LNCAP (cell line): ENCODE data around the gene PIGX.

ENCODE experiments used
- TF ChIP-seq, protein P1 (sequence below): fragments of 450-650 bp; IDR thresholded peaks from 2 replicates; pipeline ENCODE4 v1.5.1; 2017; ENCODE audit warnings: mild to moderate bottlenecking

The PIGX gene

DNA sequence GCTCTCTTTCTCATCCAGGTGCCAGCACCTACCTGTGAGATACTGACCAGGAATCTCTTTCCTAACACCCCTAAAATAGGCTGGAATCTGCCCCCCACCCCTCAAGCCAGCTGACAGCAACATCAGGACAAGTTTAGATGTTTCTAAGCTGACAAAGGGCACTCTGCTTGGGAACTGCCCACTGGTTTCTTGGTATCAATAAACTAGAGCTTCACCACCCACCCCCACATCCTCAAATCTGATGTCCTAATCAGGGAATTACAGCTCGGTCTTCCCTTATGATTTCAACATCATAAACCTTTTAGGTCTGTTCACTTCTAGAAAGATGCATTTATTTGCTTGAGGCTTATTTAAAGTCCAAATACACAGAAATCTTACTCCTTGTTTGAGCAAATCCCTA, 34.8 kb upstream of the PIGX start:
- TF ChIP-seq, protein P1, sequence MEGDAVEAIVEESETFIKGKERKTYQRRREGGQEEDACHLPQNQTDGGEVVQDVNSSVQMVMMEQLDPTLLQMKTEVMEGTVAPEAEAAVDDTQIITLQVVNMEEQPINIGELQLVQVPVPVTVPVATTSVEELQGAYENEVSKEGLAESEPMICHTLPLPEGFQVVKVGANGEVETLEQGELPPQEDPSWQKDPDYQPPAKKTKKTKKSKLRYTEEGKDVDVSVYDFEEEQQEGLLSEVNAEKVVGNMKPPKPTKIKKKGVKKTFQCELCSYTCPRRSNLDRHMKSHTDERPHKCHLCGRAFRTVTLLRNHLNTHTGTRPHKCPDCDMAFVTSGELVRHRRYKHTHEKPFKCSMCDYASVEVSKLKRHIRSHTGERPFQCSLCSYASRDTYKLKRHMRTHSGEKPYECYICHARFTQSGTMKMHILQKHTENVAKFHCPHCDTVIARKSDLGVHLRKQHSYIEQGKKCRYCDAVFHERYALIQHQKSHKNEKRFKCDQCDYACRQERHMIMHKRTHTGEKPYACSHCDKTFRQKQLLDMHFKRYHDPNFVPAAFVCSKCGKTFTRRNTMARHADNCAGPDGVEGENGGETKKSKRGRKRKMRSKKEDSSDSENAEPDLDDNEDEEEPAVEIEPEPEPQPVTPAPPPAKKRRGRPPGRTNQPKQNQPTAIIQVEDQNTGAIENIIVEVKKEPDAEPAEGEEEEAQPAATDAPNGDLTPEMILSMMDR, result no peak

DNA sequence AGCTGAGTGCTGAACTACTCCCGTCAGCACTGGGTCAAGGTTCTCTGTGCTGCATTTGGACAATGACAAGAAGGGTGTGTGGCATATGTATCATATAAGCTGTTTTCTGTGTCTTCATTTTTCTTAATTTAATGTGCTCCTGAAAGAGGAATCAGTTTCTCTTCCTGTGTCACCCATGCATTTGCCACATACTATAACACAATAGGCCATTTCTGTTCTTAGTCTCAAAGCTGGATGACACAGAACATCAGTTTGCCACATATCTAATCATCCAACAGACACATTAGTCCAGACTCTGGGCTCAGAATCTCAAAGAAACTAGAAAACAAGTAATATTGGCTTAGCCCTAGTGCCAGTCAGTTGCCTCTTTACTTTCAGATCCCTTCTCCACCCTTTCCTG, 34.2 kb upstream of the PIGX start:
- TF ChIP-seq, protein P1, result no peak

DNA sequence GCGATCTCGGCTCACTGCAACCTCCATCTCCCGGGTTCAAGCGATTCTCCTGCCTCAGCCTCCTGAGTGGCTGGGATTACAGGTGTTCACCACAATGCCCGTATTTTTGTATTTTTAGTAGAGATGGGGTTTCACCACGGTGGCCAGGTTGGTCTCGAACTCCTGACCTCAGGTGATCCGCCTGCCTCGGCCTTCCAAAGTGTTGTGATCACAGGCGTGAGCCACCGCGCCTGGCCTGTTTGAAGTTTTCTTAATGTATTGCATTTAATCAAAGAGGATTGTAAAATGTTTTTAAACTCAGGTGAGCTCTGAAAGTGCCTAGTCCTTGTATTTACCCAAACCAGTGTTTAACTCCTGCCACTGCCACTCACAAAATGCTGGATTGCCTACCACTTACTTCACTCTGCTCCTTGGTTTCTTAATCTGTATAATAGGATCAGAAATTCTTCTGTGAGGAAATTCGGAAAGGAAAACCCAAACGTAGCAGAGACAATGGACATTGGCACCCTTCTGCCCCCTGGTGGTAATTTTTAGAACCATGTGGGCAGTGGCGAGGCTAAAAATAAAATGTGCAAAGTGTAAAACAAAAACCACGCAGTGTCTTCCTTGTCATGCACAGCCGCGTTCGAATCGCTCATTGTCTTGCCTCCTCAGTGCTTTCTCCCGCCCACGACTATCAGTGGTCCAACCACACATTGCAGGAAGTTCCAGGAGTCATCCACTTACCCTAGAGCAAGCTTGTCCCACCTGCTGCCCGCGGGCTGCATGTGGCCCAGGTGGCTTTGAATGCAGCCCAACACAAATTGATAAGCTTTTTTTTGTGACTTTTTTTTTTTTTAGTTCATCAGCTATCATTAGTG, 27.4 kb upstream of the PIGX start:
- TF ChIP-seq, protein P1, result peak; percentile 83

DNA sequence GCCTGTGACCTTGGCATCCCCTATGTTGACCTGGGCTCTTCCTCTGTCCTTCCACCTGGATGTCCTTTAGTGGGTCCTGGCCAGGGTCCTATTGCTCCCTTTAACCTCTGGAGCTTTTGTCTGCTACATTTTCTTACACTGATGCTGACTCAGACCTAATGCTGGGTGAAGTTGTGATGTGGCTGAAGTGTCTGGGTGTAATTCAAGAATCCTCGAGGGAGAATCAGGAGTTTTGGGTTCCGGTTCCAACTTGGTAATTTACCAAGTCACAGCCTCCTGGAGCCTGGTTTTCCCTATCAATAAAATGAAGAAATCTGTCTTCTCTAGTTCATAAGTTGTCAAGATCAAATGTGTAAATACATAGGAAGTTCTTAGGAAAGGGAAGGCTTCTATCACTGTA, 25.7 kb upstream of the PIGX start:
- TF ChIP-seq, protein P1, result no peak

DNA sequence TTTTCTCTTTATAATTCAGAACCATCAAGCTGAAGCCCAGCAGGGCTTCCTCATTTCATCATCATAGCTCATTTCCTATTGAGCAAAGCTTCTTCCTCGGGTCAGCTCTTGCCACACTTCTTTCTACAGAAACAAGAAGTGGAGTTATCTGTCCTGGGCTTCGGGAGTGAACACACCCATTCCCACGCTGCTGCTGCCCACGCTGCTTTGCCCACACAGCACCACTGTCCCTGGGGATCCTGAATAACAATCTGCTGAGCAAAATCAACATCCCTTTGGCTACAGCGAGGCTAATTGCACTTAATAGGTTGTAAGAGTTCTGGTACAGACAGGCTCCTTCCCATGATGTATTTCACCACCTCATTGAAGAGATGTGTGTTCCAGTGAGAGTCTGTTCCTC, 23.8 kb upstream of the PIGX start:
- TF ChIP-seq, protein P1, result no peak

DNA sequence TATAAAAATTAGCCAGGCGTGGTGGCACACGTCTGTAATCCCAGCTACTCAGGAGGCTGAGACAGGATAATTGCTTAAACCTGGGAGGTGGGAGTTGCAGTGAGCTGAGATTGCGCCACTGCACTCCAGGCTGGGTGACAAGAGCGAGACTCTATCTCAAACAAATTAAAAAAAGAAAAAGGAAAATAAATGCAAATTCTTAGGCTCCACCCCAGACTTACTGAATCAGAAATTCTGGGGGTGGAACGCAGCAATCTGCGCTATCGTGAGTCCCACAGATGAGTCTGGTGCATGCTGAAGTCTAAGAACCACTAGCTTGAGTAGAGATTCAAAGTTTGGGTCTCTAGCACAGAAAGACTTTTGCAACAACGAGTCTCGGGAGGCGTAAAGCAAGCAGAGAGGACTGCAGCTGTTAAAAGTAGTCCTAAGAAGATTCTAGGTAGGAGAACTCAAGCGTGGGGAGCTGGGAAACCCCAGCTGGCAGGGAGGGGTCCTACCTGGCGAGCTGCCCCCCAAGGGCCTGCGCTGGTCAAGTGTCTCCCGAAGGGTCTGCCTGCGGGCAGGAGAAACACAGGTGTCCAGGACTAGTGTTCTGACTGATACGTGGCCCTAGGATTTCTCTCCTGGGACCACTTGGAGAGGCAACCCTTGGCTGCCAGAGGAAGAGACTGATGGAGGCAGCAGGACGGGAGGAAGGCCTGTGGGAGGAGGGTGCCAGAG, 22.1 kb upstream of the PIGX start:
- TF ChIP-seq, protein P1, result no peak

DNA sequence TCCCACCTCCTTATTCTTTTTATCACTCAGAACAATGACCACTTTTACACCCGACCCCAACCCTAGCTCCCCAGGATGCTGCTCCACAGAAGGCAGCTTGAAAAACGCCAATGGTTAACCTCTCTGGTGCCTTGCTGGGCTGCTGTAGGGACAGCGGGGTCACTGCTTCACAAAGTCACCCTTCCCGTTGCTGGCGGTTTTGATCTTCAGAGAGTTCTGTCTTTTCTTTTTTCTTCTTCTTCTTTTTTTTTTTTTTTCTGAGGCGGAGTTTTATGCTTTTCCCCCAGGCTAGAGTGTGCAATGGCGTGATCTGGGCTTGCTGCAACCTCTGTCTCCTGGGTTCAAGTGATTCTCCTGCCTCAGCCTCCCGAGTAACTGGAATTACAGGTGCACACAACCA, 20.8 kb upstream of the PIGX start:
- TF ChIP-seq, protein P1, result no peak
